GM12878 (cell line): ENCODE data around the gene ZSWIM7.

Experiments
- CEBPB ChIP-seq, 2 experiments: fragments of 150-350 bp in 1 of 2; IDR thresholded peaks; 2 replicates each; pipeline ENCODE4 v1.6.1; 2012 to 2014; ENCODE audit warnings: low read depth in 2 of 2, low read length in 2 of 2, borderline replicate concordance in 1 of 2, inconsistent platforms in 1 of 2
- HDAC2 ChIP-seq: fragments of 200-600 bp; sonication (generic); IDR thresholded peaks from 2 replicates; pipeline ENCODE4 v1.6.1; 2017
- MYC ChIP-seq: IDR thresholded peaks from 2 replicates; pipeline ENCODE4 v1.6.1; 2011; ENCODE audit warnings: mild to moderate bottlenecking, low read length, moderate library complexity, inconsistent platforms; ENCODE audit not compliant: insufficient read depth, insufficient replicate concordance, insufficient read length, severe bottlenecking
- RAD21 ChIP-seq: IDR thresholded peaks from 2 replicates; pipeline ENCODE4 v1.6.1; 2011; ENCODE audit warnings: mild to moderate bottlenecking, low read depth, low read length, moderate library complexity; ENCODE audit not compliant: insufficient read depth
- RFX5 ChIP-seq: IDR thresholded peaks from 2 replicates; pipeline ENCODE4 v1.6.1; 2011; ENCODE audit warnings: low read depth, low read length, improper control_type of control experiment
- SMARCA5 ChIP-seq: fragments of 450-650 bp; IDR thresholded peaks from 2 replicates; pipeline ENCODE4 v1.6.1; 2017; ENCODE audit warnings: mild to moderate bottlenecking
- TARDBP ChIP-seq: IDR thresholded peaks from 2 replicates; pipeline ENCODE4 v1.6.1; 2016; ENCODE audit warnings: borderline replicate concordance
- TF ChIP-seq, protein P1 (sequence below), 3 experiments: IDR thresholded peaks in 2 of 3; conservative IDR thresholded peaks in 1 of 3; 2 replicates each; pipeline ENCODE4 v1.5.1; 2011; ENCODE audit warnings: low read depth in 3 of 3, low read length in 3 of 3, mild to moderate bottlenecking in 3 of 3, control low read depth in 2 of 3, moderate library complexity in 2 of 3, inconsistent platforms in 1 of 3, mixed read lengths in 1 of 3; ENCODE audit not compliant: control insufficient read depth in 2 of 3, insufficient read depth in 1 of 3; ENCODE audit errors: extremely low read depth in 1 of 3
- TF ChIP-seq, protein P2 (sequence below): IDR thresholded peaks from 2 replicates; pipeline ENCODE4 v1.6.1; 2012; ENCODE audit warnings: improper control_type of control experiment, low read depth, low read length; ENCODE audit not compliant: insufficient replicate concordance
- TF ChIP-seq, protein P3 (sequence below): fragments of 450-650 bp; IDR thresholded peaks from 2 replicates; pipeline ENCODE4 v1.6.1; 2016; ENCODE audit warnings: mild to moderate bottlenecking

DNA sequence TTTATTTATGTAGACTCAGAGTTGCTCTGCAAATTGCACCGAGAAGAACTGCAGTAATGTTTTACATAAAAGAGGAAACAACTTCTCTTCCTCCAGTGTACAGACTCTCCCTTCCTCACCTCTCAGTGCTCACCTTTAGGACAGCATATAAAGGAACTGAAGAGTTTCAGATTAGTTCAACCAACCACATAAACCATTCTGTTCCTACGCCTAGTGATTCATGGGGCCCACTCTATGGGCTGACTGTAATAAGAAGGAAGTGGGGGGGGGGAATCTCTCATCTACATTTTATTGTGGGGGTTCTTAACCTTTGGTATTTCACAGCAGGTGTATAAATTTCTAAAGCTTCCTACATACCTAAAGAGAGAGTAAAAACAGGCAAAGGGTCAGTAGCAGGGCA lies 18.3 kb downstream of the ZSWIM7 start:
- TF ChIP-seq MYC (no peak), RFX5 (no peak), CEBPB (IDR thresholded peaks at IDR 0.05; ENCODE audit: borderline replicate concordance in 1 of 2, low read depth in 2 of 2, low read length in 2 of 2) (0 out of 4 replicates have a peak, but pooled peaks of 1 of the 2 experiments have one; percentile 36), HDAC2 (no peak), TARDBP (no peak), SMARCA5 (no peak), RAD21 (no peak)
- TF ChIP-seq, protein P1, sequence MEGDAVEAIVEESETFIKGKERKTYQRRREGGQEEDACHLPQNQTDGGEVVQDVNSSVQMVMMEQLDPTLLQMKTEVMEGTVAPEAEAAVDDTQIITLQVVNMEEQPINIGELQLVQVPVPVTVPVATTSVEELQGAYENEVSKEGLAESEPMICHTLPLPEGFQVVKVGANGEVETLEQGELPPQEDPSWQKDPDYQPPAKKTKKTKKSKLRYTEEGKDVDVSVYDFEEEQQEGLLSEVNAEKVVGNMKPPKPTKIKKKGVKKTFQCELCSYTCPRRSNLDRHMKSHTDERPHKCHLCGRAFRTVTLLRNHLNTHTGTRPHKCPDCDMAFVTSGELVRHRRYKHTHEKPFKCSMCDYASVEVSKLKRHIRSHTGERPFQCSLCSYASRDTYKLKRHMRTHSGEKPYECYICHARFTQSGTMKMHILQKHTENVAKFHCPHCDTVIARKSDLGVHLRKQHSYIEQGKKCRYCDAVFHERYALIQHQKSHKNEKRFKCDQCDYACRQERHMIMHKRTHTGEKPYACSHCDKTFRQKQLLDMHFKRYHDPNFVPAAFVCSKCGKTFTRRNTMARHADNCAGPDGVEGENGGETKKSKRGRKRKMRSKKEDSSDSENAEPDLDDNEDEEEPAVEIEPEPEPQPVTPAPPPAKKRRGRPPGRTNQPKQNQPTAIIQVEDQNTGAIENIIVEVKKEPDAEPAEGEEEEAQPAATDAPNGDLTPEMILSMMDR (IDR thresholded peaks at IDR 0.05 in 2 of 3, conservative IDR thresholded peaks at IDR 0.05 in 1 of 3; ENCODE audit: control insufficient read depth in 2 of 3, extremely low read depth in 1 of 3, insufficient read depth in 1 of 3, low read depth in 3 of 3, low read length in 3 of 3) = no peak
- TF ChIP-seq, protein P2, sequence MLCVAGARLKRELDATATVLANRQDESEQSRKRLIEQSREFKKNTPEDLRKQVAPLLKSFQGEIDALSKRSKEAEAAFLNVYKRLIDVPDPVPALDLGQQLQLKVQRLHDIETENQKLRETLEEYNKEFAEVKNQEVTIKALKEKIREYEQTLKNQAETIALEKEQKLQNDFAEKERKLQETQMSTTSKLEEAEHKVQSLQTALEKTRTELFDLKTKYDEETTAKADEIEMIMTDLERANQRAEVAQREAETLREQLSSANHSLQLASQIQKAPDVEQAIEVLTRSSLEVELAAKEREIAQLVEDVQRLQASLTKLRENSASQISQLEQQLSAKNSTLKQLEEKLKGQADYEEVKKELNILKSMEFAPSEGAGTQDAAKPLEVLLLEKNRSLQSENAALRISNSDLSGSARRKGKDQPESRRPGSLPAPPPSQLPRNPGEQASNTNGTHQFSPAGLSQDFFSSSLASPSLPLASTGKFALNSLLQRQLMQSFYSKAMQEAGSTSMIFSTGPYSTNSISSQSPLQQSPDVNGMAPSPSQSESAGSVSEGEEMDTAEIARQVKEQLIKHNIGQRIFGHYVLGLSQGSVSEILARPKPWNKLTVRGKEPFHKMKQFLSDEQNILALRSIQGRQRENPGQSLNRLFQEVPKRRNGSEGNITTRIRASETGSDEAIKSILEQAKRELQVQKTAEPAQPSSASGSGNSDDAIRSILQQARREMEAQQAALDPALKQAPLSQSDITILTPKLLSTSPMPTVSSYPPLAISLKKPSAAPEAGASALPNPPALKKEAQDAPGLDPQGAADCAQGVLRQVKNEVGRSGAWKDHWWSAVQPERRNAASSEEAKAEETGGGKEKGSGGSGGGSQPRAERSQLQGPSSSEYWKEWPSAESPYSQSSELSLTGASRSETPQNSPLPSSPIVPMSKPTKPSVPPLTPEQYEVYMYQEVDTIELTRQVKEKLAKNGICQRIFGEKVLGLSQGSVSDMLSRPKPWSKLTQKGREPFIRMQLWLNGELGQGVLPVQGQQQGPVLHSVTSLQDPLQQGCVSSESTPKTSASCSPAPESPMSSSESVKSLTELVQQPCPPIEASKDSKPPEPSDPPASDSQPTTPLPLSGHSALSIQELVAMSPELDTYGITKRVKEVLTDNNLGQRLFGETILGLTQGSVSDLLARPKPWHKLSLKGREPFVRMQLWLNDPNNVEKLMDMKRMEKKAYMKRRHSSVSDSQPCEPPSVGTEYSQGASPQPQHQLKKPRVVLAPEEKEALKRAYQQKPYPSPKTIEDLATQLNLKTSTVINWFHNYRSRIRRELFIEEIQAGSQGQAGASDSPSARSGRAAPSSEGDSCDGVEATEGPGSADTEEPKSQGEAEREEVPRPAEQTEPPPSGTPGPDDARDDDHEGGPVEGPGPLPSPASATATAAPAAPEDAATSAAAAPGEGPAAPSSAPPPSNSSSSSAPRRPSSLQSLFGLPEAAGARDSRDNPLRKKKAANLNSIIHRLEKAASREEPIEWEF = no peak
- TF ChIP-seq, protein P3, sequence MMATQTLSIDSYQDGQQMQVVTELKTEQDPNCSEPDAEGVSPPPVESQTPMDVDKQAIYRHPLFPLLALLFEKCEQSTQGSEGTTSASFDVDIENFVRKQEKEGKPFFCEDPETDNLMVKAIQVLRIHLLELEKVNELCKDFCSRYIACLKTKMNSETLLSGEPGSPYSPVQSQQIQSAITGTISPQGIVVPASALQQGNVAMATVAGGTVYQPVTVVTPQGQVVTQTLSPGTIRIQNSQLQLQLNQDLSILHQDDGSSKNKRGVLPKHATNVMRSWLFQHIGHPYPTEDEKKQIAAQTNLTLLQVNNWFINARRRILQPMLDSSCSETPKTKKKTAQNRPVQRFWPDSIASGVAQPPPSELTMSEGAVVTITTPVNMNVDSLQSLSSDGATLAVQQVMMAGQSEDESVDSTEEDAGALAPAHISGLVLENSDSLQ = no peak
